Measurements from ENCODE around the gene SLC35B2.

The SLC35B2 gene

DNA sequence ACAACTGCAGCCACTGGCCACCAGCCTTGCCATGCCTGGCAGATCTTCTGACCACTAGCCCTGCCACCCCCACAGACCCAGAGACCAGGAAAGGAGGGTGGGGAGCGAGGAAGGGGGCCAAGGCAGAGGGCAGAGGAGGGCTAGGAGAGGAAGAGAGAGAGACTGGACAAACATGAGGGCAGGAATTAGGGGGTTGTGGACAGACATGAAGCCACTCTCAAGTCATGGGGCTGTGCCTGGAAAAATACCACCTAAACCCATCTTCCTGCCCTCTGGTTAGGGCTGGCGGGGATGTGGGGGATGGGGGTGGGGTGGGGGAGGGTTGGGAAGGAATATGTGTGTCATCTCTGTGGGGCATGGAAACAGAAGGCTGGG lies 35.4 kb downstream of the SLC35B2 start:
- TF ChIP-seq, protein P1, sequence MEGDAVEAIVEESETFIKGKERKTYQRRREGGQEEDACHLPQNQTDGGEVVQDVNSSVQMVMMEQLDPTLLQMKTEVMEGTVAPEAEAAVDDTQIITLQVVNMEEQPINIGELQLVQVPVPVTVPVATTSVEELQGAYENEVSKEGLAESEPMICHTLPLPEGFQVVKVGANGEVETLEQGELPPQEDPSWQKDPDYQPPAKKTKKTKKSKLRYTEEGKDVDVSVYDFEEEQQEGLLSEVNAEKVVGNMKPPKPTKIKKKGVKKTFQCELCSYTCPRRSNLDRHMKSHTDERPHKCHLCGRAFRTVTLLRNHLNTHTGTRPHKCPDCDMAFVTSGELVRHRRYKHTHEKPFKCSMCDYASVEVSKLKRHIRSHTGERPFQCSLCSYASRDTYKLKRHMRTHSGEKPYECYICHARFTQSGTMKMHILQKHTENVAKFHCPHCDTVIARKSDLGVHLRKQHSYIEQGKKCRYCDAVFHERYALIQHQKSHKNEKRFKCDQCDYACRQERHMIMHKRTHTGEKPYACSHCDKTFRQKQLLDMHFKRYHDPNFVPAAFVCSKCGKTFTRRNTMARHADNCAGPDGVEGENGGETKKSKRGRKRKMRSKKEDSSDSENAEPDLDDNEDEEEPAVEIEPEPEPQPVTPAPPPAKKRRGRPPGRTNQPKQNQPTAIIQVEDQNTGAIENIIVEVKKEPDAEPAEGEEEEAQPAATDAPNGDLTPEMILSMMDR (IDR thresholded peaks at IDR 0.05), result no peak

DNA sequence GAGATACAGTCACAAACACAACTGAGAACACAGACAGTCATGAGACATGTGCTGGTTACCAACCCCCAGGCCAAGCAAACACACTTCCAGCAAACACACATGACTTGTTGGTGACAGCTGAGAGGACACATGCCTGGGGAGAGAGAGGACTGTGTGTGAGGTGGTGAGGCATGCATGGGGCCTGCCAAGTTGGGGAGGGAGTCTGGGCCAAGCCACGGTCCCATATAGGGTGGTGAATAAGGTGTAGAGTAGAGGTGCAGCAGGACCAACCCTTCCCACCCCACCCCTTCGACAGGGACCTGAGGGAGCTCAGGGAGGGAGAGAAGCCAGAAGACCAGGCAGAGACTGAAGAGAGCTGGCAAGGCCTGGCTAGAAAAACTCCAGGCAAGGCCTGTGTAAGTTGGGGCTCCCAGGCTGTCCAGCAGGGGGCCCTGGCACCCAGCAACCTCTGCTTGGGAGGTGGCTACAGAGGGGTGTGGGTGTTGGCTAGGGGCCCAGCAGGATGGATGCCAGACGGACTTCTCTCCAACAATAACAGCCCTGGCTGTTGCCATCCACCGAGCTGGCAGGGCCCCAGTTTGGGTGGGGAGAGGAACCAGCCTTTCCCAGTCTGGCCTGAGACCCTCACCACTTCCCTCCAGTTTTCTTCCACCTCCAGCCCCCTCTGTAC lies 35.9 kb downstream of the SLC35B2 start:
- TF ChIP-seq, protein P1 (IDR thresholded peaks at IDR 0.05), result peak; percentile 56

DNA sequence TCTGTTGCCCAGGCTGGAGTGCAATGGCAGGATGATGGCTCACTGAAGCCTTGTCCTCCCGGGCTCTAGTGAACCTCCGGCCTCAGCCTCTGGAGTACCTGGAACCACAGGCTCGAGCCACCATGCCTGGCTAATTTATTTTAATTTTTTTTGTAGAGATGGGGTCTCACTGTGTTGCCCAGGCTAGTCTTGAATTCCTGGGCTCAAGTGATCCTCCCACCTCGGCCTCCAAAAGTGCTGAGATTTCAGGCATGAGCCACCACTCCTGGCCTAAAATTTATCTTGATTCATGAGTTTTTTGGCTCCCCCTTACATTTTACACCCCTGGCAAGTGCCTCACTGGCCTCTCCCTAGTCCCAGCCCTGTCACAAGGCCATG lies 36.4 kb downstream of the SLC35B2 start:
- TF ChIP-seq, protein P1 (IDR thresholded peaks at IDR 0.05), result no peak

DNA sequence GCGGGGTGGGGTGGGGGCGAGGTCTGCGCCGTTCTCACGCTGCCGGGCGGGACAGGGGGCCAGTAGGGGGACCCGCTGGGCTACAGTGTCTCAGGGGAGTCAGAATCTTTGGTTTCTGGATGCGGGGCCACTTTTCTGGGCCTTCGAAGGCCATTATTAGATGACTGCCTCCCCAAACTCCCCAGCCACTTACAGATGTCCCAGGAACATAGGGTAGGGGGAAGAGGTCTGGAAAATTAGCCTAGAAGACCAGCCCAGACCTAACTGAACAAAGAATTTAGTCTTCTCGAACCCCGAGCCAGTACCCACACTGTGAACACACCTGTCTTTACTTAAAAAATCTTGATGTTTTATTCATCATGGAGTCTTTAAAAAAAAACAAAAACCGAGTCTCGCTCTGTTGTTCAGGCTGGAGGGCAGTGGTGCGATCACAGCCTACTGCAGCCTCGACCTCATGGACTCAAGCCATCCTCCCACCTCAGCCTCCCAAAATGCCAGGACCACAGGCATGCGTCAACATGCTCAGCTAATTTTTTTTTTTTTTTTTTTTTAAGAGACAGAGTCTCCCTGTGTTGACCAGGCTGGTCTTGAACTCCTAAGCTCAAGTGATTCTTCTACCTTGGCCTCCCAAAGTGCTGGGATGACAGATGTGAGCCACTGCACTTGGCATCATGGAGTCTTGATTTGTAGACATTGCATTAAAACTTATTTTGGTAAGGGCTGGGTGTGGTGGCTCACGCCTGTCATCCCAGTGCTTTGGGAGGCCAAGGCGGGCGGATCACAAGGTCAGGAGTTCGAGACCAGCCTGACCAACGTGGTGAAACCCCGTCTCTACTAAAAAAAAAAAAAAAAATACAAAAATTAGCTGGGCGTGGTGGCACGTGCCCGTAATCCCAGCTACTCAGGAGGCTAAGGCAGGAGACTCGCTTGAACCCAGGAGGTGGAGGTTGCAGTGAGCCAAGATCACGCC lies 37.2 kb downstream of the SLC35B2 start:
- TF ChIP-seq, protein P1 (IDR thresholded peaks at IDR 0.05), result no peak

DNA sequence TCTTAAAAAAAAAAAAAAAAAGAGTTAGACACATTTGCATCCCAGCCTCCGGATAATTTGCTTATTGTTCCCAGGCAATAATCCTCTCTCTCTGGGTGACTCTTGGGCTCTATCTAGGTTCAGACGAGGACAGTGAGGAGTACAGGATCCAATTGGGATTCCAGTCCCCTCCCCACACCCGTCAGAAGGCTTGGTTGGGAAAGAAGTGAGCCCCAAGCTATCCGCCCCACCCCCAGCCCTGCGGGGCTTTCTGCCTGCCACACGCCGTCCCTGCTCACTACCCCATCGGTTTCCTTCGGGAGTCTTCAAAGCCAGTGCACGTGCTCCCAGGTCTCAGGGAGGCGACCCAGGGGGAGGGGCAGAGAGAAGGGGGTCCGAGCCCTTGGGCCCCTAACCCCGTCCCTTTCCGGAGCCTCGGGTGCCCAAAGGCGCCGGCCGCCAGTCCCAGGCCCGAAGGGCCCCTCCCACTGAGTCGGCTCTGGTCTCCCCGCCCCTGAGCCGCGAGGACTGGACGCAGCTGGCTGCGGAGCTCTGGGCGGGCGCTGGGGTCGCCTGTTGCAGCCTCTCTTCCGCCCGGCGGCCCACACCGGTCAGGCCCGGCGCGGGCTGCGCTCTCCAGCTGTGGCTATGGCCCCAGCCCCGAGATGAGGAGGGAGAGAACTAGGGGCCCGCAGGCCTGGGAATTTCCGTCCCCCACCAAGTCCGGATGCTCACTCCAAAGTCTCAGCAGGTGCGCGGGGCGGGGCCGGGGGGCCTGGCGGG lies 38.1 kb downstream of the SLC35B2 start:
- TF ChIP-seq, protein P1 (IDR thresholded peaks at IDR 0.05), result no peak

DNA sequence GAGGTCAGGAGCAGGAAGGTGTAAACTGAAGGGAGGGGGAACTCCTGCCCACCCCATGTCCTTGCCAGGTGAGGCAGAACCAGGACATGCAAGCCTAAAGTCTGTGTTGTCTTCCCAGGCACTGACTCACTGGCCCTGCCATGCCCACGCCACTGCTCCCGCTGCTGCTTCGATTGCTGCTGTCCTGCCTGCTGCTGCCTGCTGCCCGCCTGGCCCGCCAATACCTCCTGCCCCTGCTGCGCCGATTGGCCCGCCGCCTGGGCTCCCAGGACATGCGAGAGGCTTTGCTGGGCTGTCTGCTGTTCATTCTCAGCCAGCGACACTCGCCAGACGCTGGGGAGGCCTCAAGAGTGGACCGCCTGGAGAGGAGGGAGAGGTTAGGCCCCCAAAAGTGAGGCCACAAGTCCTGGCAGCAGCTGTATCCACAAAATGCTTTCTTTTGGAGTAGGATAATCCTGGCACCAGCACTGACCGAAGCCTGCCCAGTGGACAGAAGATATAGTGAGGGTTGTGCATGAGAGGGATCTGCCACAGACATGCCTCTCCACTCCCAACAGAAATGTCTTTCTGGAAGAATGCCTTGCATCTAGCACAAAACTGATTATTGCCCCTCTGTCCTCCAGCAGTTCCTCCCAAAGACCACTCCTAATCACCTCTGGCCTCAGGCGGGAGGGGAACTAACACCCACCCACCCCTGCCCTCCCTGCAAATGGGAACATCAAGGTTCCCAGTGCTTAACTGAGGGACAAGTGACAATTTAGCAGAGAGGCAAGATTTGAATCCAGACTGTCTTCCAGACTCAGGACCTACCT lies 39.8 kb downstream of the SLC35B2 start:
- TF ChIP-seq, protein P1 (IDR thresholded peaks at IDR 0.05), result no peak
